ENCODE data around the gene ADAMTSL3. TPM values are rescaled to one million over a fixed set of nuclear protein-coding genes. Genes with fewer than 3 reads are reported as not detected.

Gene ADAMTSL3
- polyA plus RNA-seq, 1 experiment = not detected

DNA sequence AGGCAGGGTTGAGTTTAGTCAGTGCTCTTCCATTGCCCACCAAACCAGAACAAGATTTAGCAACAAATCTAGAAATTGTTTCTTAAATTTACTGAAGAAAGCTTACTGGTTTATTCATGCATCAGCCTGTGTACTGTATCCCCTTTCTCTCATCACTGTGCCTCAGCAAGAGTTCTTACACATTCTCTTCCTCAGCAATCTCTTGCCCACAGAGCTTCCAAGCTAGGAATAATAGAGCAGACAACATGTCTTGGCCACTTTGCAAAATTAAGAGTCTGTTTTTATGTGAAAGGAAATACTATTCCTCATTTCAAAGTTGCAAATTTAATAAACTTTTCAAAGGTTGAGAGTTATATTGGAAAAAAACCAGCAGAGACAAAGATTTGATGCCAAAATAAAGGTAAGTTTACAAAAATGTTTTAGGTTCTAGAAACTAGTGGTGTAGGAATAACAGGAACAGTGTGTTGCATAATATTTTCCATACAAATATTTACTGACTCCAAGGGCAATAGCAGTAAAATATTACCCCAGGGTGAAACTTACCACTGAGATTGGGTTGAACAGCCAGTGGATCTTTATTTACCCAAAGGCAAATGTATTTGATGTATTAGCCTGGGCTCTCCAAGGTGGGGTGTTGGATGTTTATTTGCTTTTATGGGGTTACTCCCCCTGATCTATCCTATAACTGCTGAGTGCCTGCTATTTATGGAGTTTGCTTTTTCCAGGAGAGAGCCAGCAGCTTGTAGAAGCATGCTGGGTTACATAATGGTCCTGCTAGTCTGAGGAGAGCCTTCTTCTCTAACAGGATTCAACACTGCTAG is 276.7 kb downstream of the ADAMTSL3 start:
- no peak for DNase-seq (ENCODE audit: low read depth)
- Histone ChIP-seq H3K4me3 (ENCODE audit: low read depth, low read length) (no peak overlapping the region), H3K27me3 (ENCODE audit: control insufficient read depth, insufficient read depth, low read length) (no peaks in the 10 kb centered on the region), H3K36me3 (ENCODE audit: control insufficient read depth, insufficient read depth, low read length) (no peaks in the 10 kb centered on the region)
- ChIA-PET POLR2A (no interaction called here), CTCF (no interaction called here)
- TF ChIP-seq, protein P1, sequence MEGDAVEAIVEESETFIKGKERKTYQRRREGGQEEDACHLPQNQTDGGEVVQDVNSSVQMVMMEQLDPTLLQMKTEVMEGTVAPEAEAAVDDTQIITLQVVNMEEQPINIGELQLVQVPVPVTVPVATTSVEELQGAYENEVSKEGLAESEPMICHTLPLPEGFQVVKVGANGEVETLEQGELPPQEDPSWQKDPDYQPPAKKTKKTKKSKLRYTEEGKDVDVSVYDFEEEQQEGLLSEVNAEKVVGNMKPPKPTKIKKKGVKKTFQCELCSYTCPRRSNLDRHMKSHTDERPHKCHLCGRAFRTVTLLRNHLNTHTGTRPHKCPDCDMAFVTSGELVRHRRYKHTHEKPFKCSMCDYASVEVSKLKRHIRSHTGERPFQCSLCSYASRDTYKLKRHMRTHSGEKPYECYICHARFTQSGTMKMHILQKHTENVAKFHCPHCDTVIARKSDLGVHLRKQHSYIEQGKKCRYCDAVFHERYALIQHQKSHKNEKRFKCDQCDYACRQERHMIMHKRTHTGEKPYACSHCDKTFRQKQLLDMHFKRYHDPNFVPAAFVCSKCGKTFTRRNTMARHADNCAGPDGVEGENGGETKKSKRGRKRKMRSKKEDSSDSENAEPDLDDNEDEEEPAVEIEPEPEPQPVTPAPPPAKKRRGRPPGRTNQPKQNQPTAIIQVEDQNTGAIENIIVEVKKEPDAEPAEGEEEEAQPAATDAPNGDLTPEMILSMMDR (IDR thresholded peaks at IDR 0.05; ENCODE audit: insufficient read depth, low read depth, low read length) = no peak

DNA sequence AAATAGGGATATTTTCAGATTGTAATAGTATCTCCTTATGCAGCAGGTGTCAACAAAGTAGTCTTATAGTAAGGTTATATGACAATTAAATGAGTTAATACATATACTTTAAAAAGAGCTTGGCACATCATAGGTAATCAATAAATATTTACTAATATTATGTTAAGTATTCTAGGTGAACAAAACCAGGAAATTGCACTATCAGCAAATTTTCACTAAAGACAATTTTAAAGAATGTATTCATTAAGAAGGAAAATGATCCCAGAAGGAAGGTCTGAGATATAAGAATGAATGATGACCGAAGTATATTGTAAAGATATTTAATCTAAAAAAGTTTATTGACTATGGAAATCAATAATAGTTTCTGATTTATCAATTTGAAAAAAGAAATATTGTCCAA is 281.9 kb downstream of the ADAMTSL3 start:
- ChIA-PET CTCF (no interaction called here), POLR2A (no interaction called here)
- Histone ChIP-seq H3K4me3 (ENCODE audit: low read depth, low read length) (no peak overlapping the region), H3K36me3 (ENCODE audit: control insufficient read depth, insufficient read depth, low read length) (no peaks in the 10 kb centered on the region), H3K27me3 (ENCODE audit: control insufficient read depth, insufficient read depth, low read length) (no peaks in the 10 kb centered on the region)
- no peak for DNase-seq (ENCODE audit: low read depth)
- TF ChIP-seq, protein P1 (IDR thresholded peaks at IDR 0.05; ENCODE audit: insufficient read depth, low read depth, low read length) = no peak

DNA sequence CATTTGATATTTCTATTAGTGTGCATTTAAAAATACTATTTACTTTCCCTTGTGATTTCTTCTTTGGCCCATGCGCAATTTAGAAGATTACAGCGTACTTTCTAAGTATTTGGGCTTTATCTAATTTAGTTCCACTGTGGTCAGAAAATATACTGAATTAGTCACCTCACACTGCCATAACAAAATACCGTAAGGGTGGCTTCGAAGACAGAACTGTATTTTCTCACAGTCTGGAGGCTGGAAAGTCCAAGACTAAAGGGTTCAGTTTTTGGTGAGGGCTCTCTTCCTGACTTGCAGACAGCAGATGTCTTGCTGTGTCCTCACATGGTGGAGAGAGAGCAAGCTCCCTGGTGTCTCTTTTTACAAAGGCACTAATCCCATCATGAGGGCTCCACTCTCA is 286.2 kb downstream of the ADAMTSL3 start:
- no peak for DNase-seq (ENCODE audit: low read depth)

DNA sequence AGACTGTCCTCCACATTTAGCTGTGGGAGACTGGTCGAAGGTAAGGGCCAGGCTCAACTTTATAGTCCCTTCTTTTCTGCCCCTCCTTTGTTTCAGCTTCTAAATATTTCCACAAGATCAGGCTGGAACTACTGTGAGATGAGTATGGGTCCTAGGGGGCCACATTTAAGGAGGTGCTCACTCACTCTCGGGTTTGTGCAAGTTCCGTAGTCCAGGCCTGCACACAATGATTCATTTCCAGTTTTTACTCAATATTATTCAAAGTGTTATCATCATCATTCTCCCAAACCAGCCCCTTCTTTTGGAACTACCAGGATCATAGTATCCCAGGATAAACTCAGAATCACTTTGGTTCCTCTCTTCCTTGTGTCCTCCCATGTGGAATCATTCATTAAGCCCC is 289.1 kb downstream of the ADAMTSL3 start:
- CTCF ChIA-PET = no interaction called here
- H3K4me3 ChIP-seq (ENCODE audit: low read depth, low read length) = no peak overlapping the region
- no peaks in the 10 kb centered on the region for H3K27me3 ChIP-seq (ENCODE audit: control insufficient read depth, insufficient read depth, low read length)
- POLR2A ChIA-PET = no interaction called here
- no peak for DNase-seq (ENCODE audit: low read depth)
- no peaks in the 10 kb centered on the region for H3K36me3 ChIP-seq (ENCODE audit: control insufficient read depth, insufficient read depth, low read length)
- TF ChIP-seq, protein P1 (IDR thresholded peaks at IDR 0.05; ENCODE audit: insufficient read depth, low read depth, low read length) = no peak

More for the DNA sequence above, 286.2 kb downstream of the ADAMTSL3 start:
- no peaks in the 10 kb centered on the region for H3K27me3 ChIP-seq (ENCODE audit: control insufficient read depth, insufficient read depth, low read length)
- no peaks in the 10 kb centered on the region for H3K36me3 ChIP-seq (ENCODE audit: control insufficient read depth, insufficient read depth, low read length)
- POLR2A ChIA-PET = no interaction called here
- TF ChIP-seq, protein P1 (IDR thresholded peaks at IDR 0.05; ENCODE audit: insufficient read depth, low read depth, low read length) = no peak
- no peak overlapping the region for H3K4me3 ChIP-seq (ENCODE audit: low read depth, low read length)
- CTCF ChIA-PET = no interaction called here

GRCh38 chr15:83943849-83944404 is 290.0 kb downstream of the ADAMTSL3 start:
- ChIA-PET POLR2A (no interaction called here), CTCF (no interaction called here)
- H3K27me3 ChIP-seq (ENCODE audit: control insufficient read depth, insufficient read depth, low read length) = no peaks in the 10 kb centered on the region
- no peak for DNase-seq (ENCODE audit: low read depth)
- H3K36me3 ChIP-seq (ENCODE audit: control insufficient read depth, insufficient read depth, low read length) = no peaks in the 10 kb centered on the region
- H3K4me3 ChIP-seq (ENCODE audit: low read depth, low read length) = no peak overlapping the region
- TF ChIP-seq, protein P1 (IDR thresholded peaks at IDR 0.05; ENCODE audit: insufficient read depth, low read depth, low read length) = no peak

Data from BJ (cell line).